HG03097 (cell line): ENCODE results near the gene LAPTM5.

Experiments used
- ATAC-seq: cut with Tn5 transposase; IDR thresholded peaks from one replicate; pipeline ENCODE4 v1.9.1; 2021; ENCODE audit not compliant: unreplicated experiment, low FRiP score

Gene LAPTM5

GRCh38 chr1:30720271-30721223, 37.0 kb downstream of the LAPTM5 start:
- no peak for ATAC-seq

GRCh38 chr1:30719406-30720270, 37.9 kb downstream of the LAPTM5 start:
- ATAC-seq, result no peak

- ATAC-seq, result peak; percentile 45
Observed at GRCh38 chr1:30718636-30719405, 38.8 kb downstream of the LAPTM5 start.

- peak; percentile 76 for ATAC-seq
Observed at GRCh38 chr1:30718091-30718635, 39.4 kb downstream of the LAPTM5 start.

GRCh38 chr1:30716646-30717045, 40.9 kb downstream of the LAPTM5 start:
- no peak for ATAC-seq

- no peak for ATAC-seq
Observed at GRCh38 chr1:30715886-30716285, 41.7 kb downstream of the LAPTM5 start.

GRCh38 chr1:30715216-30715615, 42.4 kb downstream of the LAPTM5 start:
- no peak for ATAC-seq

GRCh38 chr1:30714536-30715090, 43.0 kb downstream of the LAPTM5 start:
- ATAC-seq, result no peak

- ATAC-seq, result no peak
Observed at GRCh38 chr1:30714025-30714424, 43.5 kb downstream of the LAPTM5 start.

GRCh38 chr1:30713311-30713710, 44.3 kb downstream of the LAPTM5 start:
- ATAC-seq, result no peak

GRCh38 chr1:30712583-30712982, 45.0 kb downstream of the LAPTM5 start:
- no peak for ATAC-seq

GRCh38 chr1:30710407-30710806, 47.2 kb downstream of the LAPTM5 start:
- ATAC-seq, result no peak

GRCh38 chr1:30708361-30708728, 49.2 kb downstream of the LAPTM5 start:
- ATAC-seq, result no peak

GRCh38 chr1:30707412-30708360, 49.9 kb downstream of the LAPTM5 start:
- ATAC-seq, result no peak

GRCh38 chr1:30706528-30706927, 51.0 kb downstream of the LAPTM5 start:
- no peak for ATAC-seq

- ATAC-seq, result no peak
Observed at GRCh38 chr1:30705698-30706097, 51.9 kb downstream of the LAPTM5 start.

- ATAC-seq, result no peak
Observed at GRCh38 chr1:30704765-30705509, 52.6 kb downstream of the LAPTM5 start.

GRCh38 chr1:30704271-30704670, 53.3 kb downstream of the LAPTM5 start:
- ATAC-seq, result no peak
